OCI-LY1 (cell line): ENCODE results near the gene ARHGAP20.

Experiments used
- EZH2 ChIP-seq: fragments of 200-600 bp; sonication (generic), shearing (Covaris generic); IDR thresholded peaks from 2 replicates; pipeline ENCODE4 v1.8.0; 2017; ENCODE audit warnings: borderline replicate concordance, mixed run types, mild to moderate bottlenecking, antibody characterized with exemption, low read length, moderate library complexity, mixed read lengths
- TF ChIP-seq, protein P1 (sequence below): fragments of 200-600 bp; sonication (generic), shearing (Covaris generic); IDR thresholded peaks from 2 replicates; pipeline ENCODE4 v1.5.1; 2017; ENCODE audit warnings: mild to moderate bottlenecking, antibody characterized with exemption, low read length, moderate library complexity, mixed read lengths

DNA sequence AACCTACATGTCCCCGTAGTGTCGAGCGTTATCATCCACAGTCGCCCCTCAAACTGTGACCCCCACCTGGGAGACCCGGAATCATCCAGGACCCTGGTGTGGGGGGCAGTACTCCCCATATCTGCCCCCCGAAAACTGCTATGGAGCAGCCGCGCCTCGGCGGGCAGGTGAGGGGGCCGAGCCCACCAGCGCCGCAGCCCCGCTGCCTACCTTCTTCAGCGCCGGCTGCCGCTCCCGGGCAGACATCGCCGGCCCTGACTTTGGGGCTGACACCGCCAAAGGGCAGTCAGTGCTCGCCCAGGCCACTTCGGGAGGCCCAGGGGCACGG is 825 bp downstream of the ARHGAP20 start:
- TF ChIP-seq EZH2: no peak
- TF ChIP-seq, protein P1, sequence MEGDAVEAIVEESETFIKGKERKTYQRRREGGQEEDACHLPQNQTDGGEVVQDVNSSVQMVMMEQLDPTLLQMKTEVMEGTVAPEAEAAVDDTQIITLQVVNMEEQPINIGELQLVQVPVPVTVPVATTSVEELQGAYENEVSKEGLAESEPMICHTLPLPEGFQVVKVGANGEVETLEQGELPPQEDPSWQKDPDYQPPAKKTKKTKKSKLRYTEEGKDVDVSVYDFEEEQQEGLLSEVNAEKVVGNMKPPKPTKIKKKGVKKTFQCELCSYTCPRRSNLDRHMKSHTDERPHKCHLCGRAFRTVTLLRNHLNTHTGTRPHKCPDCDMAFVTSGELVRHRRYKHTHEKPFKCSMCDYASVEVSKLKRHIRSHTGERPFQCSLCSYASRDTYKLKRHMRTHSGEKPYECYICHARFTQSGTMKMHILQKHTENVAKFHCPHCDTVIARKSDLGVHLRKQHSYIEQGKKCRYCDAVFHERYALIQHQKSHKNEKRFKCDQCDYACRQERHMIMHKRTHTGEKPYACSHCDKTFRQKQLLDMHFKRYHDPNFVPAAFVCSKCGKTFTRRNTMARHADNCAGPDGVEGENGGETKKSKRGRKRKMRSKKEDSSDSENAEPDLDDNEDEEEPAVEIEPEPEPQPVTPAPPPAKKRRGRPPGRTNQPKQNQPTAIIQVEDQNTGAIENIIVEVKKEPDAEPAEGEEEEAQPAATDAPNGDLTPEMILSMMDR: no peak
